Spleen (tissue), 11 donors: ENCODE data around the gene ST7. TPM values are rescaled to one million over a fixed set of nuclear protein-coding genes. Genes with fewer than 3 reads are reported as not detected.
"Not testable (repeated sequence)": the region's sequence is repeated elsewhere in the genome, so short reads cannot be mapped to it uniquely, and the experiment has no call there.

ENCODE experiments used
- DNase-seq: peaks from one replicate; pipeline ENCODE4 v3.0.0-alpha.2; 2020
- H3K27ac ChIP-seq, 8 donors: fragments of 200-600 bp; sonication (generic) in 7 of 8; 1 replicate in 4 of 8; 2 replicates in 4 of 8; pipeline versions ENCODE4 v1.5.0 to v1.8.0; 2016 to 2021; ENCODE audit warnings: inconsistent platforms in 4 of 8, mild to moderate bottlenecking in 4 of 8, moderate library complexity in 1 of 8
- H3K27me3 ChIP-seq, 7 donors: fragments of 200-600 bp; sonication (generic) in 6 of 7; replicated peaks in 1 of 7; 1 replicate in 4 of 7; 2 replicates in 3 of 7; pipeline versions ENCODE4 v1.5.0 to v1.8.0; 2016 to 2021; ENCODE audit warnings: inconsistent platforms in 3 of 7, mild to moderate bottlenecking in 1 of 7
- H3K36me3 ChIP-seq, 6 donors: fragments of 200-600 bp; sonication (generic) in 5 of 6; 1 replicate in 4 of 6; 2 replicates in 2 of 6; pipeline versions ENCODE4 v1.5.0 to v1.8.0; 2016 to 2021; ENCODE audit warnings: inconsistent platforms in 2 of 6
- H3K4me1 ChIP-seq, 6 donors: fragments of 200-600 bp; sonication (generic) in 5 of 6; 1 replicate in 3 of 6; 2 replicates in 3 of 6; pipeline versions ENCODE4 v1.5.0 to v1.8.0; 2016 to 2021; ENCODE audit warnings: inconsistent platforms in 3 of 6
- H3K4me3 ChIP-seq, 8 donors: fragments of 200-600 bp; sonication (generic) in 7 of 8; 1 replicate in 4 of 8; 2 replicates in 4 of 8; pipeline versions ENCODE4 v1.5.0 to v1.8.0; 2016 to 2021; ENCODE audit warnings: inconsistent platforms in 4 of 8, mild to moderate bottlenecking in 4 of 8, moderate library complexity in 2 of 8
- H3K9me3 ChIP-seq, 8 donors: fragments of 200-600 bp; sonication (generic) in 7 of 8; 1 replicate in 4 of 8; 2 replicates in 4 of 8; pipeline versions ENCODE4 v1.5.0 to v1.8.0; 2016 to 2021; ENCODE audit warnings: inconsistent platforms in 4 of 8
- CTCF ChIP-seq, 11 experiments: fragments of 200-600 bp in 7 of 11; fragments of 450-650 bp in 4 of 11; sonication (generic) in 4 of 11; IDR thresholded peaks in 8 of 11; conservative IDR thresholded peaks in 3 of 11; 1 replicate in 7 of 11; 2 replicates in 4 of 11; pipeline versions ENCODE4 v1.4.0 to v1.8.0; 2016 to 2021; ENCODE audit warnings: antibody characterized with exemption in 11 of 11, inconsistent platforms in 4 of 11, mild to moderate bottlenecking in 1 of 11
- POLR2A ChIP-seq, 3 donors: fragments of 450-650 bp; IDR thresholded peaks; one replicate each; pipeline ENCODE4 v1.5.1; 2017; ENCODE audit warnings: antibody characterized with exemption in 3 of 3, mild to moderate bottlenecking in 1 of 3
- POLR2AphosphoS5 ChIP-seq, 3 donors: sonication (generic); formaldehyde crosslinking; IDR thresholded peaks; one replicate each; pipeline ENCODE4 v1.5.1; 2017; ENCODE audit warnings: antibody characterized with exemption in 3 of 3
- WGBS, 5 donors: extraction: QIAGEN DNeasy Blood & Tissue Kit in 3 of 5; methylation state at CpG; one replicate each; pipeline versions ENCODE4 v1.1.5 to v1.1.7; 2013 to 2018; 5-methylcytosine and 5-hydroxymethylcytosine counted together
- intact Hi-C: fragments of 100-400 bp; cut with DNase I; formaldehyde crosslinking; loops from one replicate; pipeline ENCODE4 v1.15.0; 2023; ENCODE audit warnings: low total_unique reads
- polyA plus RNA-seq, 3 donors: library from polyadenylated mRNA; stranded (reverse); fragments of 200-250 nt; gene quantifications; one replicate each; pipeline ENCODE4 v1.2.1, GENCODE V29; 2013
- total RNA-seq, 7 donors: library from RNA; depleted of rRNA in 3 of 7; stranded (reverse); fragments of >200 nt in 3 of 7; fragmentation: NEBNext Ultra II Directional in 4 of 7; extraction: Animal tissue kit (Norgen Biotek cat#: 25700) in 4 of 7; gene quantifications; one replicate each; pipeline versions ENCODE4 v1.1.0 to v1.2.1, GENCODE V29; 2016 to 2021
- donor health status: healthy with polysubstance abuse.
- donor health status: DM: no; HTN: no; CAD: no; lungs with moderate emphysema.
- donor health status: DM: no; HTN: no; CAD: no.
- donor health status: Bipolar disorder and iron deficiency.
- donor health status: healthy.
- donor health status: DM: no; HTN: no; CAD: no.
- donor health status: DM: yes; HTN: yes; CAD: no.

The ST7 gene
- total and polyA plus RNA-seq, 10 donors: 4.7 to 36.4 (median 15.8) TPM

- no peaks in the 10 kb centered on the region for H3K4me1 ChIP-seq
- H3K36me3 ChIP-seq: no peaks in the 10 kb centered on the region
- no peak for TF ChIP-seq POLR2A (IDR thresholded peaks at IDR 0.05)
- intact Hi-C loops: no loop called here
- DNase-seq: no peak
- H3K4me3 ChIP-seq: no peak overlapping the region
- peaks cover 0 to 12% (median 0%) of the 10 kb centered on the region in 7 donors for H3K27me3 ChIP-seq
- H3K9me3 ChIP-seq: peaks cover 0 to 10% (median 3%) of the 10 kb centered on the region in 8 donors
- no peak overlapping the region for H3K27ac ChIP-seq
- WGBS, 5 donors: 81 to 89% (median 86%) methylated on average over 7 of the region's 7 CpGs
Observed at GRCh38 chr7:117238937-117239336, 285.6 kb downstream of the ST7 start.

GRCh38 chr7:117241088-117241487 lies 287.8 kb downstream of the ST7 start:
- H3K36me3 ChIP-seq: no peaks in the 10 kb centered on the region
- no peaks in the 10 kb centered on the region for H3K4me1 ChIP-seq
- peaks cover 0 to 12% (median 0%) of the 10 kb centered on the region in 7 donors for H3K27me3 ChIP-seq
- H3K4me3 ChIP-seq: no peak overlapping the region
- peaks cover 0 to 22% (median 10%) of the 10 kb centered on the region in 8 donors for H3K9me3 ChIP-seq
- intact Hi-C loops: no loop called here
- WGBS, 5 donors: 82 to 87% (median 85%) methylated on average over 4 of the region's 4 CpGs
- H3K27ac ChIP-seq: no peak overlapping the region
- TF ChIP-seq POLR2AphosphoS5 (IDR thresholded peaks at IDR 0.05) (no peak), CTCF (IDR thresholded peaks at IDR 0.05 in 8 of 11, conservative IDR thresholded peaks at IDR 0.05 in 3 of 11) (no peak), POLR2A (IDR thresholded peaks at IDR 0.05) (no peak)
- no peak for DNase-seq

GRCh38 chr7:117243390-117243789 lies 290.1 kb downstream of the ST7 start:
- WGBS, 5 donors: 47 to 84% (median 79%) methylated on average over 3 of the region's 3 CpGs
- Histone ChIP-seq H3K36me3 (no peaks in the 10 kb centered on the region), H3K27me3 (peaks cover 0 to 7% (median 0%) of the 10 kb centered on the region in 7 donors), H3K4me1 (no peaks in the 10 kb centered on the region), H3K4me3 (no peak overlapping the region), H3K9me3 (peaks cover 0 to 21% (median 8%) of the 10 kb centered on the region in 8 donors), H3K27ac (no peak overlapping the region)
- intact Hi-C loops: no loop called here
- no peak for DNase-seq
- TF ChIP-seq POLR2A (IDR thresholded peaks at IDR 0.05): no peak
- TF ChIP-seq CTCF (IDR thresholded peaks at IDR 0.05 in 8 of 11, conservative IDR thresholded peaks at IDR 0.05 in 3 of 11): no peak
- no peak for TF ChIP-seq POLR2AphosphoS5 (IDR thresholded peaks at IDR 0.05)

GRCh38 chr7:117245703-117246102 lies 292.4 kb downstream of the ST7 start:
- H3K36me3 ChIP-seq, intact Hi-C loops, DNase-seq, H3K4me1 ChIP-seq, H3K27ac ChIP-seq, H3K4me3 ChIP-seq, H3K27me3 ChIP-seq: not testable (repeated sequence)
- H3K9me3 ChIP-seq: peaks cover 0 to 21% (median 8%) of the 10 kb centered on the region in 8 donors
- WGBS, 5 donors: 84 to 90% (median 89%) methylated on average over 2 of the region's 2 CpGs

GRCh38 chr7:117247809-117248208 lies 294.5 kb downstream of the ST7 start:
- H3K36me3 ChIP-seq: no peaks in the 10 kb centered on the region
- DNase-seq: no peak
- no peak for TF ChIP-seq CTCF (IDR thresholded peaks at IDR 0.05 in 8 of 11, conservative IDR thresholded peaks at IDR 0.05 in 3 of 11)
- no peak overlapping the region for H3K27ac ChIP-seq
- WGBS, 5 donors: 74 to 84% (median 81%) methylated on average over 4 of the region's 4 CpGs
- H3K9me3 ChIP-seq: peaks cover 0 to 21% (median 8%) of the 10 kb centered on the region in 8 donors
- intact Hi-C loops: no loop called here
- no peaks in the 10 kb centered on the region for H3K4me1 ChIP-seq
- no peak overlapping the region for H3K4me3 ChIP-seq
- H3K27me3 ChIP-seq: no peaks in the 10 kb centered on the region
